Right atrium auricular region (tissue), 2 donors: ENCODE measurements around the gene GARNL3. TPM values are rescaled to one million over a fixed set of nuclear protein-coding genes. Genes with fewer than 3 reads are reported as not detected.

ENCODE experiments used
- DNase-seq: peaks from one replicate; pipeline ENCODE4 v3.0.0-alpha.2; 2019; ENCODE audit warnings: low spot score
- H3K27ac ChIP-seq, 2 donors: fragments of 200-600 bp; sonication (generic); 1 replicate in 1 of 2; 2 replicates in 1 of 2; pipeline ENCODE4 v1.5.1; 2016 to 2019
- H3K27me3 ChIP-seq, 2 donors: fragments of 200-600 bp; sonication (generic); one replicate each; pipeline versions ENCODE4 v1.5.1 to v1.6.0; 2017 to 2019
- H3K36me3 ChIP-seq: fragments of 200-600 bp; sonication (generic); one replicate; pipeline ENCODE4 v1.5.1; 2016
- H3K4me1 ChIP-seq, 2 donors: fragments of 200-600 bp; sonication (generic); one replicate each; pipeline versions ENCODE4 v1.5.1 to v1.6.0; 2017 to 2019
- H3K4me3 ChIP-seq, 2 donors: fragments of 200-600 bp; sonication (generic); 1 replicate in 1 of 2; 2 replicates in 1 of 2; pipeline ENCODE4 v1.5.1; 2017 to 2019; ENCODE audit warnings: mild to moderate bottlenecking in 1 of 2, moderate library complexity in 1 of 2
- H3K9me3 ChIP-seq, 2 donors: fragments of 200-600 bp; sonication (generic); one replicate each; pipeline ENCODE4 v1.5.1; 2019
- total RNA-seq, 2 donors: library from RNA; depleted of rRNA; stranded (reverse); fragments of >200 nt; gene quantifications; one replicate each; pipeline ENCODE4 v1.1.0, GENCODE V29; 2016
- TF ChIP-seq, protein P1 (sequence below), 2 donors: fragments of 200-600 bp; sonication (generic); IDR thresholded peaks; one replicate each; pipeline ENCODE4 v1.5.1; 2019; ENCODE audit warnings: antibody characterized with exemption in 2 of 2

Gene GARNL3
- total RNA-seq, 2 donors from 2014 or later: 8.9 to 17.7 TPM

DNA sequence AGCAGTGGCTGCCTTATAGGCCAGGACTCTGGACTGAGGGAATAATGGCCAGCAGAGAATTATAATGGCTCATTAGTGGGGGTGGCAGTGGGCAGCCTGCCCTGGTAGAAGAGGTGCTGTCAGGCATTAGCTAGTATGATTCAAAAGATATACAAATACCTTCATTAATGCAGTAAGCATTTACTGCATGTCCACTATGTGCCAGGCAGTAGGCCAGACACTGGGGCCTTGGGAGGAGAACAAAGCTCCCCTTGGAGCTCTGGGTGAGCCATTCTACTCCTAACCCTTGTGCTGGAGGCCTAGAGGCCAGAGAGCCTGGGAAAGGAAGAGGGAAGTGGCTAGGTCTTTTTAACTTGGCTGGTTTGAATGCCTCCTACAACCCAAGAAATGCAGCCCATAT is 2.0 kb upstream of the GARNL3 start:
- Histone ChIP-seq H3K4me1 (peaks cover 0 to 25% of the 10 kb centered on the region in 2 donors), H3K9me3 (no peaks in the 10 kb centered on the region), H3K36me3 (peaks cover 4% of the 10 kb centered on the region), H3K27me3 (no peaks in the 10 kb centered on the region), H3K27ac (no peak overlapping the region), H3K4me3 (no peak overlapping the region)
- TF ChIP-seq, protein P1, sequence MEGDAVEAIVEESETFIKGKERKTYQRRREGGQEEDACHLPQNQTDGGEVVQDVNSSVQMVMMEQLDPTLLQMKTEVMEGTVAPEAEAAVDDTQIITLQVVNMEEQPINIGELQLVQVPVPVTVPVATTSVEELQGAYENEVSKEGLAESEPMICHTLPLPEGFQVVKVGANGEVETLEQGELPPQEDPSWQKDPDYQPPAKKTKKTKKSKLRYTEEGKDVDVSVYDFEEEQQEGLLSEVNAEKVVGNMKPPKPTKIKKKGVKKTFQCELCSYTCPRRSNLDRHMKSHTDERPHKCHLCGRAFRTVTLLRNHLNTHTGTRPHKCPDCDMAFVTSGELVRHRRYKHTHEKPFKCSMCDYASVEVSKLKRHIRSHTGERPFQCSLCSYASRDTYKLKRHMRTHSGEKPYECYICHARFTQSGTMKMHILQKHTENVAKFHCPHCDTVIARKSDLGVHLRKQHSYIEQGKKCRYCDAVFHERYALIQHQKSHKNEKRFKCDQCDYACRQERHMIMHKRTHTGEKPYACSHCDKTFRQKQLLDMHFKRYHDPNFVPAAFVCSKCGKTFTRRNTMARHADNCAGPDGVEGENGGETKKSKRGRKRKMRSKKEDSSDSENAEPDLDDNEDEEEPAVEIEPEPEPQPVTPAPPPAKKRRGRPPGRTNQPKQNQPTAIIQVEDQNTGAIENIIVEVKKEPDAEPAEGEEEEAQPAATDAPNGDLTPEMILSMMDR (IDR thresholded peaks at IDR 0.05): no peak
- no peak for DNase-seq

DNA sequence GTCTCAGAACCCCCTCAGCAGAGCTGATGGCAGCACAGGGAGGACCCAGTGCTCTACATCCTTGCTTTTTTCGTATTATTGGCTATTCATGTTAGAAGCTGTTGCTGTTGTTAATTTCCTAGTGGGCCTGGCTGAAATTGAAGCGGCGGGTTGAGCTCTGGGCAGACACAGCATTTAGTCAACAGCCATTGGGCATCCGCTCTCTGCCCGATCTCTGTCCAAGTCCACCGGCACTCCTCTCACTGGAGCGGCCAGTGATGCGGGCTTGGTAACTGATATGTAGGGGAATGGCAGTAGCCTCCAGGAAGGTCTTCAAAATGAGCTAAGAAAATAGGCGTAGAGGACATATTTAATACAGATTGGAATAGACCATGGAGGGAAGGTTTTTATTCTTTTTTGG is 1.3 kb upstream of the GARNL3 start:
- peaks cover 4% of the 10 kb centered on the region for H3K36me3 ChIP-seq
- DNase-seq: no peak

DNA sequence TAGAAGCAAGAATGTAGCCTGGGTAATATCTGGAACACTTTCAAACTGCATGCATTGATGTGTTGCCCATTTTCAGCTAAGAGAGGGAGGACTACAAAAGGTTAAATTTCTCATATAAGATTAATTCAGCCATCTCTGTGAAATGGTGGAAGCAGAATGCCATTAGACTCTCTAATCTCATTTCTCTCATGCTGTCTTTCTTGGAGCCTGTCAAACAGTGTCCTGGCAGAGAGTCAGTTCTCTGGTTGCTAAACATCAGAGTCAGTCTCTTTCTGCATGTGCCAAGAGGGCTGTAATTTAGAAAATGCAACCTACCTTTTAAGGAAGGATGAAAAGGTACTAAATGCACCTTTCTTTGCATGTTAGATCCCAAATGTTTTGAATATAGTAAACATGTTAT is 910 bp upstream of the GARNL3 start:
- Histone ChIP-seq H3K27me3 (no peaks in the 10 kb centered on the region), H3K36me3 (peaks cover 4% of the 10 kb centered on the region), H3K9me3 (no peaks in the 10 kb centered on the region), H3K27ac (peak overlapping the region in 1 of 2 donors; percentile 52), H3K4me1 (peaks cover 0 to 33% of the 10 kb centered on the region in 2 donors), H3K4me3 (no peak overlapping the region)
- no peak for DNase-seq
- TF ChIP-seq, protein P1 (IDR thresholded peaks at IDR 0.05): no peak

More for the DNA sequence above, 1.3 kb upstream of the GARNL3 start:
- H3K27me3 ChIP-seq: no peaks in the 10 kb centered on the region
- H3K4me3 ChIP-seq: no peak overlapping the region
- no peaks in the 10 kb centered on the region for H3K9me3 ChIP-seq
- TF ChIP-seq, protein P1 (IDR thresholded peaks at IDR 0.05): no peak
- H3K27ac ChIP-seq: peak overlapping the region in 1 of 2 donors; percentile 52
- peaks cover 0 to 32% of the 10 kb centered on the region in 2 donors for H3K4me1 ChIP-seq

DNA sequence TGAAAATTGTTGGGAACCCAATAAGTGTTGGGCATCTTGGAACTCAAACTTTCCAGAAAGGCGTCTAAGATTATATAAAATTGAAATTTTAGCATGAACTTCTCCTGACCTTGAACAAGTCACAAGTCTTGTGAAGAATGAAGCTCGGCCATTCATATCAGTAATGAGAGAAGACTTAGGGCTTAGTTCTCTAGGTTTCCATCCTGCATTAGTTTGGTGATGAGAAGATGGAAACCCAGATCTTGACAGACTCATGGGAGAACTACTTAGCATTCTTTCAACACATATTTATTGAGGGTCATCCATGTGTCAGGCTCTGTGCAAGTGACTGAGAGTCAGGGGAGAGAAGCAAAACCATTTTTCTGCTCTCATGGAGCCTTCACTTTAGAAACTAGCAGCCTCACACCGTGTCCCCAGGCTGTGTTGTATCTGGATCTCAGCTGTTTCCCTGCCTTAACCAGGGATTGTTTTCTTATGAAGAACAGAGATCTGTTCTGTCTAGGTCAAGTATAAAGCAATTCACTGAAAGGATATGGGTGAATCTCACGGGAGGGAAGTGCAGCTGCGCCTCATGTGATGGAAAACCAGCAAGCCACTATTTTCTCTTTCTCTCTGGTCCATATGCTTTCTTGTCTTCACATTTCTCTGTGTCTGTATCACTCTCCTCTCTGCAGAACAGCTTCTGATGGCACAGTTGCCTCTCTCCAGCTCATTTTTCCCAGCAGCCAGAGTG is 3.4 kb downstream of the GARNL3 start:
- DNase-seq: no peak
- Histone ChIP-seq H3K4me1 (peaks cover 0 to 23% of the 10 kb centered on the region in 2 donors), H3K36me3 (no peaks in the 10 kb centered on the region), H3K27ac (no peak overlapping the region), H3K9me3 (no peaks in the 10 kb centered on the region), H3K27me3 (no peaks in the 10 kb centered on the region), H3K4me3 (no peak overlapping the region)
- TF ChIP-seq, protein P1 (IDR thresholded peaks at IDR 0.05): no peak

DNA sequence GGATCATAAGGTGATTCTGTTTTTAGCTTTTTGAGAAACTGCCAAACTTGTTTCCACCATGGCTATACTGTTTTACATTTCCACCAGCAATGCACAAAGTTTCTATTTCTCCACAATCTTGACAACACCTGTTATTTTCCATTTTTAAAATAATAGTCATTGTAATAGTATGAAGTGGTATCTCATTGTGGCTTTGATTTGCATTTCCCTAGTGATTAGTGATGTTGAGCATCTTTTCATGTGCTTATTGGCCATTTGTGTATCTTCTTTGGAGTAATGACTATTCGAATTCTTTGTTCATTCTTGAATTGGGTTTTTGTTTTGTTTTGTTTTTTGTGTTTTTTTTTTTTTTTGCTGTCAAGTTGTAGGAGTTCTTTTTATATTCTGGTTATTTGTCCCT is 4.9 kb downstream of the GARNL3 start:
- H3K27ac ChIP-seq: no peak overlapping the region
- peaks cover 0 to 10% of the 10 kb centered on the region in 2 donors for H3K4me1 ChIP-seq
- TF ChIP-seq, protein P1 (IDR thresholded peaks at IDR 0.05): no peak

DNA sequence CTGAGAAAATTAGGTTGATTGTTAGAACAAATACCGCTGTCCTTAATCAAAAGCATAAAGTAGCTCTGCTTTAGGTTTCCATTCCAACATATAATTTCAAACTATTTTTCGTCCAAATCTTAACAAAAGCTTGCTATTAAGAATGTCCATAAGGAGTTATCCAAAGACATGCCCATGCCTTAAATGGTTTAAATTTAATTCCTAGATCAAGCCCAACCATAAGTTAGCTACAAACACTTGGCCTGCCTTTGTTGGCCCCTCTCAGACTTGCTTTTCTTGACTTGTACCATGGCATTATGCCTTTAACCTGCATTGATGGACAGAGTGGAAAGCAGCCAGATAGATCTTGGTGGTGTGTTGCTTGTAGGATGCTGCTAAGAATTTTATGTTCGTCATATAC is 8.8 kb downstream of the GARNL3 start:
- DNase-seq: no peak
- no peak overlapping the region for H3K27ac ChIP-seq
- H3K36me3 ChIP-seq: no peaks in the 10 kb centered on the region
- H3K27me3 ChIP-seq: no peaks in the 10 kb centered on the region
- TF ChIP-seq, protein P1 (IDR thresholded peaks at IDR 0.05): no peak
- H3K4me1 ChIP-seq: peaks cover 0 to 14% of the 10 kb centered on the region in 2 donors
- H3K9me3 ChIP-seq: no peaks in the 10 kb centered on the region
- H3K4me3 ChIP-seq: no peak overlapping the region

More for the DNA sequence above, 4.9 kb downstream of the GARNL3 start:
- H3K27me3 ChIP-seq: no peaks in the 10 kb centered on the region
- no peak for DNase-seq
- no peak overlapping the region for H3K4me3 ChIP-seq
- H3K9me3 ChIP-seq: no peaks in the 10 kb centered on the region
- H3K36me3 ChIP-seq: no peaks in the 10 kb centered on the region
